GM18508 (cell line): Measurements from ENCODE around the gene SLCO1B3.
"Not testable (repeated sequence)": the region's sequence is repeated elsewhere in the genome, so short reads cannot be mapped to it uniquely, and the experiment has no call there.

Experiments used
- ATAC-seq: cut with Tn5 transposase; IDR thresholded peaks from one replicate; pipeline ENCODE4 v1.9.1; 2021; ENCODE audit warnings: moderate number of reproducible peaks; ENCODE audit not compliant: insufficient read depth, unreplicated experiment

The SLCO1B3 gene

GRCh38 chr12:20810487-20810886, at the start of gene SLCO1B3:
Gene SLCO1B3 (plus strand): TSS chr12:20810705. CDS start chr12:20815739, 5,034 bp downstream.
- ATAC-seq, result no peak

- no peak for ATAC-seq
Measured at GRCh38 chr12:20777420-20777819, 33.1 kb upstream of the SLCO1B3 start.

DNA sequence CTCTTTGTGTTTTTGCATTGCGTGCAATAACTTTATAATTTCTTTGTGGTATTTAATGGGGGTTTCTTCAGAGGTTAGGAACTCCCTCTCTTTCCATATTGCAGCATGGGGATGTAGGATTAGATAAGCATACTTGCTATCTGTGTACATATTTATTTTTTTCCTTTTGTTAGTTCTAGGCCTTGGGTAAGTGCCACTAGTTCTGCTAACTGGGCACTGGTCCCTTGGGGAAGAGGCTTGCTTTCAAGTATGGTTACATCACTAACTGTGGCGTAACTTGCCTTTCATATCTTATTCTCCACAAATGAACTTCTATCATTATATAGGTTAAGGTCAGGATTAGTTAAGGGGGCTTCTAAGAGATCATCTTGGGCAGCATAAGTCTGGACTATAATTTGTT, 31.5 kb upstream of the SLCO1B3 start:
- no peak for ATAC-seq

DNA sequence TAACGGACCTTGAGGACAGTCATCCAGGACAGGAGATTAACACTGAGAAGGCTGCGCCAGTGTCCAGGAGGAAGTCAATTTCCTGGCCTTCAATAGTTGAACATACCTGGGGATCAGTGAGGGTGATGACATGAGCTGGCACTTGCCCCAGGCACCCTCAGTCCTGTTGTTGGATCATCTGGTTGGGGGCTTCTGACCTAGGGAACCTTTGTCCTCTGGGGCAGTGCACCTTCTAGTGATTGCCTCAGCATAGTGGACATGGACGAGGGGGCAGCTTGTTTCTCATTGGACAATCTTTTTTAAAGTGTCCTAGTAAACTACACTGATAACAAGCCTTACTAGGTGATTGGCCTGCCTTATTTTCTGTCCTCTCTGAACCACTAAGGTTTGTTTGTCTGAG, 30.5 kb upstream of the SLCO1B3 start:
- not testable (repeated sequence) for ATAC-seq

GRCh38 chr12:20783796-20784357, 26.6 kb upstream of the SLCO1B3 start:
- not testable (repeated sequence) for ATAC-seq

- no peak for ATAC-seq
Measured at GRCh38 chr12:20792971-20793370, 17.5 kb upstream of the SLCO1B3 start.

GRCh38 chr12:20798554-20798953, 12.0 kb upstream of the SLCO1B3 start:
- no peak for ATAC-seq

- no peak for ATAC-seq
Measured at GRCh38 chr12:20800160-20800559, 10.3 kb upstream of the SLCO1B3 start.

- no peak for ATAC-seq
Measured at GRCh38 chr12:20801035-20801434, 9.5 kb upstream of the SLCO1B3 start.

DNA sequence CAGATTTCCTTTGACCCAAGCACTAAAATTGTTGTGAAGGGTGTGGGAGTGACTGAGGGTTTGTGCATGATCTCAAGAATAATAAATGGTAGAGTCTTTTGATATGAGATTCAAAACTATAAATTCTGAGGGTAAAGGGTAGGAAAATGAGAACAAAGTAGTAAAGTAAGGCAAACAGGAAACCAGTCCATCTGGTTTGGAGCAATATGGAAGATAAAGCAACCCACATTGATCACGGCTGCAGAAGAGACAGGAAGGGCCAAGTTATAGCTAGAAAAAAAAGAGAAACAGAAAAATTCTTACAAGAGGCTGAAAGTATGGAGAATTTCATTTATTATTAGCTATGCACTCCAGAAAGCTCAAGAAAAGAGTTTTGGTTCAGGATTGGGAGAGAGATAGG, 4.6 kb upstream of the SLCO1B3 start:
- ATAC-seq, result no peak

DNA sequence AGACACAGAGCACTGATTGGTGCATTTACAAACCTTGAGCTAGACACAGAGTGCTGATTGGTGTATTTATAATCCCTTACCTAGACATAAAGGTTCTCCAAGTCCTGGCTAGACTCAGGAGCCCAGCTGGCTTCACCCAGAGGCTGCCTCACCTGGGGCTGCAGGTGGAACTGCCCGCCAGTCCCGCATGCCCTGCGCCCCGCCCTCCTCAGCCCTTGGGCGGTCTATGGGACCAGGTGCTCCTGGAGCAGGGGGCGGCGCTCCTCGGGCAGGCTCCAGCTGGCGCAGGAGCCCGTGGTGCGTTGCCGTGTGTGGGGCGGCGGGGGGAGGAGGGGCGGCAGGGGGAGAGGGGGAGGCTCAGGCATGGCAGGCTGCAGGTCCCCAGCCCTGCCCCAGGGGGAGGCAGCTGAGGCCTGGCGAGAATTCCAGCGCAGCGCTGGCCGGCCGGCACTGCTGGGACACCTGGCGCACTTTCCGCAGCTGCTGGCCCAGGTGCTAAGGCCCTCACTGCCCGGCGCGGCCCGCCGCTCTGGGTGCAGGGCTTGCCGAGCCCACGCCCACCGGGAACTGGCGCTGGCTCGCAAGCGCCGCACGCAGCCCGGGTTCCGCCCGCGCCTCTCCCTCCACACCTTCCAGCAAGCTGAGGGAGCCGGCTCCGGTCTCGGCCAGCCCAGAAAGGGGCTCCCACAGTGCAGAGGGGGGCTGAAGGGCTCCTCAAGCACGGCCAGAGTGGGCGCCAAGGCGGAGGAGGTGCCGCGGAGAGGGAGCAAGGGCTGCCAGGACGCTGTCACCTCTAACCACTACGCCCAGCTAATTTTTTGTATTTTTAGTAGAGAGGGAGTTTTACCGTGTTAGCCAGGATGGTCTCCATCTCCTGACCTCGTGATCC, 3.1 kb upstream of the SLCO1B3 start:
- ATAC-seq, result no peak

DNA sequence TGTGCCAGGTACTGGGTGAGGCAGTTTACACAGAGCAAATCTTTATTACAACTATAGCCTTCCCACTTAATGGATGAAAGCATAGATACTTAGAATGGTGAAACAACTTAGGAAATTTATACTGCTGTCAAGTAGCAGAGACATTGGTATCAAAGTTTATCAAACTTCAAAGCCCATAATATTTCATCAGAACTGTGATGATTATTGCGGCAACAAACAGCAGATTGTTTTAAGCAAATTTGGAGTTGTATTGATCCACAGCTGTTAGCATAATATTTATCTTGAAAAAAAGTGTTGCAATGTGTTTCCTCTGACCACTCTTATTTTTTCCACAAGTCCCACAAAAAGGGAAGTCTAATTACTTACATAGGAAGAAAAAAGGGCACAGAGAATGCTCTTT, 2.0 kb upstream of the SLCO1B3 start:
- no peak for ATAC-seq

DNA sequence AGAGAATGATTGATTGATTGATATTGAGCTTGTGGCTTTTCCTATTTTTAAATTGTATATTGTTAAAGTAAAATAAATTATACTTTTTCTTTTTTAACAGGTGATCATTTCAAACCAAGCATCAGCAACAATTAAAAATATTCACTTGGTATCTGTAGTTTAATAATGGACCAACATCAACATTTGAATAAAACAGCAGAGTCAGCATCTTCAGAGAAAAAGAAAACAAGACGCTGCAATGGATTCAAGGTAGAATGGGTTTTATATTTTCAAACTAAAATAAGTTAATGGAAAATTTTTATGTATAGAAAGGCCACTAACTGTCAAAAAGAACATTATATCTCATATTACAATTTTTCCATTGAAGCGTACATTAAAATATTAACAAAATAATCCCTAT, 5.1 kb downstream of the SLCO1B3 start:
- ATAC-seq, result no peak

DNA sequence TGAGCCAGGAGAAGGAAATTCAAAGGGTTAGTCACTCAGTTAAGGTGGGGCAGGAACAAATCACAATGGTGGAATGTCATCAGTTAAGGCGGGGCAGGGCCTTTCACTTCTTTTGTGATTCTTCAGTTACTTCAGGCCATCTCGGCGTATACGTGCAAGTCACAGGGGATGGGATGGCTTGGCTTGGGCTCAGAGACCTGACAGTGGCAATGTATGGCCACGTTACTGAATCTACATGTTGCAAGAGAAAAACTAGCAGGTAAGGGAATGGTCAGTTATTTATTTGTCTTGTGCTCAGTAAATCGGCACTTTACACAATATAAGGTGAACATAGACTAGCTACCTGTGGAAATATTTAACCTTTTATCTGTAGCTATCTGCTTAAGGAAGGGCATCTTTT, 11.9 kb downstream of the SLCO1B3 start:
- ATAC-seq, result no peak

- no peak for ATAC-seq
Measured at GRCh38 chr12:20822925-20823324, 12.4 kb downstream of the SLCO1B3 start.

GRCh38 chr12:20829919-20830318, 19.4 kb downstream of the SLCO1B3 start:
- no peak for ATAC-seq

DNA sequence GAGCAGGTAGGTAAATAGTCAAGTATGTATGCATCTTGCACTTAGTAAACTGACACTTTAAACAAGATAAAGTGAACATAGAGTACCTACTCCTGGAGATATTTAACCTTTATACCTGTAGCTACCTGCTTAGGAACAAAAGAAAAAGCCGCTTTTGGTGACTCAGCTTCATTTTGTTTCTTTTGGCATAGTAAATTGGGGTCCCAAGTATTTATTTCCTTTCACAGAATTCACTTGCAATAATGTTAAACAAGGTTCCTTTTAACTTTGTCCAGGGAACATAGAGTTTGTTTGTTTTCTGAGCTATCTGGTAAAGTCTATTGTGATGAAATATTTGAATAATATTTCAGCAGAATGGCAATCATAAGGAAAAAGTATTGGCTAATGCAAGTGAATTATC, 20.0 kb downstream of the SLCO1B3 start:
- no peak for ATAC-seq

- ATAC-seq, result no peak
Measured at GRCh38 chr12:20832911-20833310, 22.4 kb downstream of the SLCO1B3 start.

DNA sequence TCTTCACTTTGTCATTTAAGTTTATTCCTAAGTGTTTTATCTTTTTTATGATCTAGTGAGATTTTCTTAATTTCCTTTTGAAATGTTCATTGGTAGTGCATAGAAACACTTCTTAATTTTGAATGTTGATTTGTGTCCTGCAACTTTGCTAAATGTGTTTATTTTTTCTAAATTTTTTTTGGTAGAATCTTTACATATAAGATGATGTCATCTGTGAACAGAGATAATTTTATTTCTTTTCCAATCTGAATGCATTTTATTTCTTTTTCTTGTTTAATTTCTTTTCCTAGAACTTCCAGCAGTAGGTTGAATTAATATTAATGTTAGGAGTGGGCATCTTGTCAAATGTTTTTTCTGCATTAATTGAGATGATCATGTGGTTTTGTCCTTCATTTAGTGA, 42.1 kb downstream of the SLCO1B3 start:
- no peak for ATAC-seq

GRCh38 chr12:20863056-20863455, 52.6 kb downstream of the SLCO1B3 start:
- ATAC-seq, result no peak

- ATAC-seq, result no peak
Measured at GRCh38 chr12:20865873-20866272, 55.4 kb downstream of the SLCO1B3 start.

DNA sequence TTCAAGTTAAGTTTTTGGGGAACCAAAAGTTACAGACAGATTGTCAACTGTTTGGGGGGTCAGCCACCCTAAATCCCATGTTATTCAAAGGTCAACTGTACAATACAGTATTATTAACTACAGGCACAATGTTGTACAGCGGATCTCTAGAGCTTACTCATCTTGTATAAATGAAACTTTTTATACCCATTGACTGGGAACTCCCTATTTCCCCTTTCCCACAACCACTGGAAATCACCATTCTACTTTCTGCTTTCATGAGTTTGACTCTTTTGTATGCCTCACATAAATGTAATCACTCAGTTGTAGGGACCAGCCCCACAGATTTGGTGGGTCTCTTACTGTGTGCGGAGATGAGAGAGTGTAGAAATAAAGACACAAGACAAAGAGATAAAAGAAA, 57.8 kb downstream of the SLCO1B3 start:
- ATAC-seq, result no peak
